K562 (cell line): Measurements from ENCODE around the gene IDI1. TPM values are rescaled to one million over a fixed set of nuclear protein-coding genes. Genes with fewer than 3 reads are reported as not detected.

Experiments
- BRD9 ChIP-seq: fragments of 450-650 bp; IDR thresholded peaks from 2 replicates; pipeline ENCODE4 v1.6.1; 2018; ENCODE audit warnings: low read depth; ENCODE audit not compliant: partially characterized antibody
- CREB3 ChIP-seq: fragments of 450-650 bp; conservative IDR thresholded peaks from 2 replicates; pipeline ENCODE4 v1.6.1; 2016; ENCODE audit warnings: missing genetic modification characterization, low read depth, mild to moderate bottlenecking, missing compliant biosample characterization, moderate library complexity
- CTCF ChIP-seq, 3 experiments: IDR thresholded peaks in 2 of 3; conservative IDR thresholded peaks in 1 of 3; 2 replicates each; pipeline ENCODE4 v1.5.1; 2011 to 2012; ENCODE audit warnings: low read length in 3 of 3, mild to moderate bottlenecking in 3 of 3, control low read depth in 2 of 3, improper control_type of control experiment in 1 of 3, inconsistent platforms in 1 of 3, low read depth in 1 of 3, mixed read lengths in 1 of 3, moderate library complexity in 1 of 3; ENCODE audit not compliant: insufficient read depth in 2 of 3
- ELF1 ChIP-seq: fragments of 200-800 bp; sonication (Bioruptor generic); IDR thresholded peaks from 2 replicates; pipeline ENCODE4 v1.6.1; 2016; ENCODE audit warnings: missing genetic modification characterization, missing compliant biosample characterization
- ETV5 ChIP-seq: sonication (generic); formaldehyde crosslinking; IDR thresholded peaks from 2 replicates; pipeline ENCODE4 v1.4.0; 2020; ENCODE audit warnings: low read depth, mild to moderate bottlenecking, missing genetic modification reagents
- GABPB1 ChIP-seq: sonication (generic); formaldehyde crosslinking; IDR thresholded peaks from 2 replicates; pipeline ENCODE4 v1.8.0; 2022; ENCODE audit warnings: mild to moderate bottlenecking, missing genetic modification reagents
- GTF2B ChIP-seq: IDR thresholded peaks from 2 replicates; pipeline ENCODE4 v1.6.1; 2011; ENCODE audit not compliant: insufficient read length; ENCODE audit errors: extremely low read depth
- HDAC1 ChIP-seq, 2 experiments: fragments of 450-650 bp; IDR thresholded peaks; 2 replicates each; pipeline ENCODE4 v1.6.1; 2016 to 2017; ENCODE audit warnings: inconsistent platforms in 1 of 2, mild to moderate bottlenecking in 1 of 2, moderate library complexity in 1 of 2
- HIVEP1 ChIP-seq: fragments of 250-450 bp; sonication (Bioruptor Pico); IDR thresholded peaks from 2 replicates; pipeline ENCODE4 v1.4.0; 2020; ENCODE audit warnings: mild to moderate bottlenecking
- JUND ChIP-seq, 2 experiments: IDR thresholded peaks; 2 replicates in 1 of 2; 3 replicates in 1 of 2; pipeline ENCODE4 v1.6.1; 2011; ENCODE audit warnings: borderline replicate concordance in 2 of 2, low read depth in 2 of 2, low read length in 2 of 2, improper control_type of control experiment in 1 of 2, missing biosample characterization in 1 of 2, missing genetic modification characterization in 1 of 2, missing genetic modification reagents in 1 of 2
- MBD2 ChIP-seq: sonication (generic); IDR thresholded peaks from 2 replicates; pipeline ENCODE4 v1.6.1; 2016; ENCODE audit warnings: low read depth, borderline replicate concordance
- NFIC ChIP-seq: fragments of 450-650 bp; IDR thresholded peaks from 2 replicates; pipeline ENCODE4 v1.6.1; 2017; ENCODE audit warnings: mild to moderate bottlenecking, inconsistent platforms
- POLR2B ChIP-seq: fragments of 450-650 bp; IDR thresholded peaks from 2 replicates; pipeline ENCODE4 v1.6.1; 2018; ENCODE audit warnings: low read depth; ENCODE audit not compliant: partially characterized antibody
- RFX1 ChIP-seq: fragments of 450-650 bp; IDR thresholded peaks from 2 replicates; pipeline ENCODE4 v1.6.1; 2016; ENCODE audit warnings: mild to moderate bottlenecking, moderate library complexity
- SAFB ChIP-seq: fragments of 200-400 bp; formaldehyde crosslinking; IDR thresholded peaks from 2 replicates; pipeline ENCODE4 v1.6.1; 2017; ENCODE audit warnings: low read depth, low read length, borderline replicate concordance
- SAFB2 ChIP-seq: fragments of 200-400 bp; formaldehyde crosslinking; IDR thresholded peaks from 2 replicates; pipeline ENCODE4 v1.6.1; 2018; ENCODE audit warnings: borderline replicate concordance, low read length, low read depth, moderate library complexity; ENCODE audit not compliant: severe bottlenecking
- SMAD3 ChIP-seq: fragments of 450-650 bp; formaldehyde crosslinking; conservative IDR thresholded peaks from 2 replicates; pipeline ENCODE4 v1.4.0; 2020; ENCODE audit warnings: mild to moderate bottlenecking
- SPI1 ChIP-seq: IDR thresholded peaks from 2 replicates; pipeline ENCODE4 v1.6.1; 2011; ENCODE audit warnings: low read depth, low read length, control low read depth, borderline replicate concordance
- ZNF668 ChIP-seq: fragments of 250-450 bp; sonication (Bioruptor Pico); IDR thresholded peaks from 2 replicates; pipeline ENCODE4 v1.8.0; 2022; ENCODE audit warnings: mild to moderate bottlenecking, inconsistent platforms
- ZNF740 ChIP-seq, 3 experiments: fragments of 200-800 bp in 1 of 3; sonication (Bioruptor generic) in 1 of 3; sonication (generic) in 1 of 3; formaldehyde crosslinking in 1 of 3; IDR thresholded peaks; 2 replicates each; pipeline versions ENCODE4 v1.6.1 to v1.8.0; 2016 to 2022; ENCODE audit warnings: mild to moderate bottlenecking in 2 of 3, missing compliant biosample characterization in 2 of 3, missing genetic modification characterization in 2 of 3, missing genetic modification reagents in 1 of 3
- ZNF77 ChIP-seq: fragments of 250-450 bp; sonication (Bioruptor Pico); IDR thresholded peaks from 2 replicates; pipeline ENCODE4 v1.5.0; 2020
- ZNF780A ChIP-seq: fragments of 250-450 bp; sonication (Bioruptor Pico); IDR thresholded peaks from 2 replicates; pipeline ENCODE4 v1.5.0; 2021; ENCODE audit warnings: mild to moderate bottlenecking
- polyA plus RNA-seq, 8 experiments: library from polyadenylated mRNA; depleted of rRNA in 4 of 8; stranded (reverse) in 5 of 8; unstranded in 3 of 8; fragments of >200 nt; fragmentation: Nextera tagmentation in 2 of 8; fragmentation: Illumina TruSeq in 1 of 8; extraction: Ambion mirVana in 2 of 8; extraction: Trizol in 1 of 8; gene quantifications; 2 replicates each; pipeline versions ENCODE4 v1.2.1 to v1.2.3, GENCODE V29; 2011 to 2014; ENCODE audit warnings: inconsistent platforms in 1 of 8, missing spikeins in 1 of 8
- total RNA-seq, 7 experiments: library from RNA; depleted of rRNA in 6 of 7; stranded (reverse); fragments of >200 nt in 6 of 7; fragmentation: Illumina TruSeq in 2 of 7; extraction: Trizol in 2 of 7; gene quantifications; 2 replicates each; pipeline versions ENCODE4 v1.2.1 to v1.2.3, GENCODE V29; 2011 to 2021; ENCODE audit warnings: low replicate concordance in 1 of 7
- TF ChIP-seq, protein P1 (sequence below): sonication (generic); formaldehyde crosslinking; IDR thresholded peaks from 2 replicates; pipeline ENCODE4 v1.8.0; 2022; ENCODE audit warnings: mild to moderate bottlenecking, missing genetic modification reagents

The IDI1 gene
- total and polyA plus RNA-seq, 9 of the 15 experiments (the other 6 are each of a cell fraction or from before 2014, with no cell fraction given) = 70.0 to 265 (median 119) TPM

- no peak for TF ChIP-seq MBD2
- peak; percentile 2 for TF ChIP-seq POLR2B
- TF ChIP-seq, protein P1, sequence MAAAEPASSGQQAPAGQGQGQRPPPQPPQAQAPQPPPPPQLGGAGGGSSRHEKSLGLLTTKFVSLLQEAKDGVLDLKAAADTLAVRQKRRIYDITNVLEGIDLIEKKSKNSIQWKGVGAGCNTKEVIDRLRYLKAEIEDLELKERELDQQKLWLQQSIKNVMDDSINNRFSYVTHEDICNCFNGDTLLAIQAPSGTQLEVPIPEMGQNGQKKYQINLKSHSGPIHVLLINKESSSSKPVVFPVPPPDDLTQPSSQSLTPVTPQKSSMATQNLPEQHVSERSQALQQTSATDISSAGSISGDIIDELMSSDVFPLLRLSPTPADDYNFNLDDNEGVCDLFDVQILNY (CRISPR knock-in tag) = 0 out of 2 replicates have a peak, but pooled peaks have one; percentile 31
- no peak for TF ChIP-seq SAFB2
- TF ChIP-seq NFIC = no peak
- peak; percentile 49 for TF ChIP-seq ELF1 (tag)
- no peak for TF ChIP-seq SPI1
- no peak for TF ChIP-seq ZNF780A (CRISPR knock-in tag)
- TF ChIP-seq SAFB = no peak
- TF ChIP-seq ZNF77 (CRISPR knock-in tag) = no peak
- TF ChIP-seq GABPB1 (CRISPR knock-in tag) = peak; percentile 63; the same call in 1 of the 2 replicates
- no peak for TF ChIP-seq CTCF (IDR thresholded peaks at IDR 0.05 in 2 of 3, conservative IDR thresholded peaks at IDR 0.05 in 1 of 3; ENCODE audit: insufficient read depth in 2 of 3, low read depth in 1 of 3, low read length in 3 of 3)
- no peak for TF ChIP-seq HIVEP1 (CRISPR knock-in tag)
- TF ChIP-seq BRD9 = no peak
- TF ChIP-seq HDAC1 (IDR thresholded peaks at IDR 0.05) = no peak
- TF ChIP-seq CREB3 = no peak
- TF ChIP-seq ETV5 (CRISPR knock-in tag) = peak; percentile 14; the same call in 1 of the 2 replicates
- TF ChIP-seq ZNF740 (CRISPR knock-in tag; IDR thresholded peaks at IDR 0.05) = no peak; the same call in 1 of the 2 replicates
- TF ChIP-seq ZNF740 (tag; IDR thresholded peaks at IDR 0.05) = peak in 1 of 2 experiments; percentile 79; a peak in 2 of 4 replicates
- TF ChIP-seq GTF2B = no peak
- no peak for TF ChIP-seq SMAD3 (CRISPR knock-in tag)
- no peak for TF ChIP-seq ZNF668 (CRISPR knock-in tag)
- TF ChIP-seq RFX1 = no peak
- TF ChIP-seq JUND (IDR thresholded peaks at IDR 0.05; ENCODE audit: borderline replicate concordance, low read depth, low read length) = peak; percentile 3; the same call in 1 of the 2 replicates
- TF ChIP-seq JUND (tag; IDR thresholded peaks at IDR 0.05; ENCODE audit: borderline replicate concordance, low read depth, low read length) = no peak
These were observed 573 bp upstream of the IDI1 start (continued) for GRCh38 chr10:1049425-1049958.
